Lower lobe of right lung (tissue), 2 donors: ENCODE data around the gene GRIA3. TPM values are rescaled to one million over a fixed set of nuclear protein-coding genes. Genes with fewer than 3 reads are reported as not detected.

Experiments used
- ATAC-seq, 2 donors: fragments of 200-7000 bp; cut with Tn5 transposase; one replicate each; pipeline ENCODE4 v1.9.1; 2020 to 2022; ENCODE audit warnings: mild to moderate bottlenecking in 2 of 2, moderate library complexity in 2 of 2
- DNase-seq: peaks from one replicate; pipeline ENCODE4 v3.0.0-alpha.2; 2020
- H3K27ac ChIP-seq: fragments of 200-600 bp; one replicate; pipeline ENCODE4 v1.8.0; 2022
- H3K27me3 ChIP-seq: fragments of 200-600 bp; one replicate; pipeline ENCODE4 v1.8.0; 2022; ENCODE audit warnings: low read depth
- H3K36me3 ChIP-seq: fragments of 200-600 bp; one replicate; pipeline ENCODE4 v1.8.0; 2022; ENCODE audit warnings: mild to moderate bottlenecking
- H3K4me1 ChIP-seq: fragments of 200-600 bp; one replicate; pipeline ENCODE4 v1.8.0; 2022
- H3K4me3 ChIP-seq: fragments of 200-600 bp; one replicate; pipeline ENCODE4 v1.8.0; 2022; ENCODE audit warnings: mild to moderate bottlenecking
- H3K9me3 ChIP-seq: fragments of 200-600 bp; one replicate; pipeline ENCODE4 v1.8.0; 2022
- CTCF ChIP-seq: fragments of 200-600 bp; IDR thresholded peaks from one replicate; pipeline ENCODE4 v1.8.0; 2022; ENCODE audit warnings: antibody characterized with exemption, mild to moderate bottlenecking
- intact Hi-C: fragments of 100-400 bp; cut with DNase I; formaldehyde crosslinking; loops from one replicate; pipeline ENCODE4 v1.11.0; 2022
- total RNA-seq: library from RNA; stranded (reverse); fragmentation: NEBNext Ultra II Directional; extraction: Animal tissue kit (Norgen Biotek cat#: 25700); gene quantifications from one replicate; pipeline ENCODE4 v1.2.1, GENCODE V29; 2021
- donor health status: DM: no; HTN: yes; CAD: no; lungs with severe emphysema.

Gene GRIA3
- total RNA-seq, 1 donor from 2014 or later, result 0.47 TPM

GRCh38 chrX:123324625-123325024 lies 140.5 kb downstream of the GRIA3 start:
- Histone ChIP-seq H3K27me3 (no peaks in the 10 kb centered on the region), H3K9me3 (no peaks in the 10 kb centered on the region), H3K4me3 (no peak overlapping the region), H3K36me3 (no peaks in the 10 kb centered on the region), H3K4me1 (no peaks in the 10 kb centered on the region), H3K27ac (no peak overlapping the region)
- intact Hi-C loops, result no loop called here
- TF ChIP-seq CTCF, result no peak
- ATAC-seq (no peak), DNase-seq (no peak)

DNA sequence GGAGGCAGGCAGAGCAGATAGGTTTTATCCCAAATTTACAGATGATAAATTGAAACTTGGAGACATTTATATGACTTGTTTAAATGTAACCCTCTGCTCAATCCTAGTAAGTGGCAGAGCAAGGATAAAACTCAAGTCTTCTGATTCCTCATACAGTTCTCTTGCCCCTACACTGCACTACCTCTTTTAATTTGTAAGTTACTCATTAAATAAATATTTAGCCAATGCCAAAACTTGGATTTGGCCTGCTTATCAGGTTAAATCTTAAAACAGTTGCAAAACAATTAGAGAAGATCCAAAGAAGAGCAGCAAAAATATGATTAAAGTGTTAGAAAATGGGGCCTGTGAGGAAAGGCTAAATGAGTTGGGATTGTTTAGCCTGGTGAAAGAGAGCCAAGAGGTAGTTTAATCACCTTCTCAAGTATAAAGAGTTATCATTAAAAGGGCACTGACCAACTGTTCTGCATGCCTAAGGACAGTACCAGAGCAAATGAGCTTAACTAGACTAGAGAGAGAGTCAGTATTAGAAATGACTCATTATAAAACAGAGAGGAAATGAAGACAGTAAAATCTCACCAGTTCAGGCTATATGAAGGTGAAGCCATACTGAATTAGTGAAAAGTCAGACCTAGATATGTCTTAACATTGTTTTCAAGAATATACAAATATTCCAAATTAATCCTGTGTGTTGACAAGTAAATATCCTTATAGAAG lies 146.3 kb downstream of the GRIA3 start:
- no peak for TF ChIP-seq CTCF
- Histone ChIP-seq H3K4me3 (no peak overlapping the region), H3K9me3 (no peaks in the 10 kb centered on the region), H3K36me3 (no peaks in the 10 kb centered on the region), H3K4me1 (no peaks in the 10 kb centered on the region), H3K27me3 (no peaks in the 10 kb centered on the region), H3K27ac (no peak overlapping the region)
- intact Hi-C loops, result no loop called here
- ATAC-seq (no peak), DNase-seq (no peak)

DNA sequence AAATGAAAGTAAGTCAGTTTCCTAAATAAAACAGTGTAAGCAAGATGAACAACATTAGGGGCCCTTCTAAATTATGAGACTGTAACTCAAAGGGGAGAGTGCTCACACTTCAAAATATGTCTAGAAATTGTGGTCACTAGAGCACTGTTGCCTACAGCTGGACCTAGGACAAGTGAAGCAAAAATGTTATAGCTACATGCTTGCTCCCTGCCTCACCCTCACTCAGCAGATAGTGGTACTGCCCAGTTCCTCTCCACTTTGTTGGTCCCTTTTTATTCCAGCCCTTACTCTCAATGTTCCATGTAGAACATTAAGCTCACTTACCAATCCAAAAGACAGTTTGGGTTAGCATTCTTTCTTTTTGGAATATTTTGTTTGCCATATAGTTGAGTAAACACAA lies 147.3 kb downstream of the GRIA3 start:
- Histone ChIP-seq H3K4me3 (no peak overlapping the region), H3K36me3 (no peaks in the 10 kb centered on the region), H3K27me3 (no peaks in the 10 kb centered on the region), H3K4me1 (no peaks in the 10 kb centered on the region), H3K27ac (no peak overlapping the region), H3K9me3 (no peaks in the 10 kb centered on the region)
- DNase-seq (no peak), ATAC-seq (no peak)
- TF ChIP-seq CTCF, result no peak
- intact Hi-C loops, result no loop called here

- Histone ChIP-seq H3K36me3 (no peaks in the 10 kb centered on the region), H3K4me1 (no peaks in the 10 kb centered on the region), H3K27ac (no peak overlapping the region), H3K27me3 (no peaks in the 10 kb centered on the region), H3K4me3 (no peak overlapping the region), H3K9me3 (no peaks in the 10 kb centered on the region)
- TF ChIP-seq CTCF, result no peak
- no peak for DNase-seq
- no peak for ATAC-seq
- intact Hi-C loops, result no loop called here
Observed at GRCh38 chrX:123331859-123332258, 147.8 kb downstream of the GRIA3 start.

GRCh38 chrX:123336666-123337065 lies 152.6 kb downstream of the GRIA3 start:
- no peak for TF ChIP-seq CTCF
- ATAC-seq (no peak), DNase-seq (no peak)
- H3K27me3 ChIP-seq, result no peaks in the 10 kb centered on the region
- no peak overlapping the region for H3K27ac ChIP-seq
- H3K9me3 ChIP-seq, result no peaks in the 10 kb centered on the region
- no peaks in the 10 kb centered on the region for H3K36me3 ChIP-seq
- intact Hi-C loops, result no loop called here
- H3K4me1 ChIP-seq, result no peaks in the 10 kb centered on the region
- H3K4me3 ChIP-seq, result no peak overlapping the region
